HG03108 (cell line): Measurements from ENCODE around the gene ARL8B.
A peak's percentile ranks its signal among the peaks of the same experiment; 100 is the strongest.
"Not testable (repeated sequence)": the region's sequence is repeated elsewhere in the genome, so short reads cannot be mapped to it uniquely, and the experiment has no call there.

Experiments
- ATAC-seq: cut with Tn5 transposase; IDR thresholded peaks from one replicate; pipeline ENCODE4 v1.9.1; 2021; ENCODE audit warnings: moderate library complexity; ENCODE audit not compliant: unreplicated experiment

ARL8B gene

DNA sequence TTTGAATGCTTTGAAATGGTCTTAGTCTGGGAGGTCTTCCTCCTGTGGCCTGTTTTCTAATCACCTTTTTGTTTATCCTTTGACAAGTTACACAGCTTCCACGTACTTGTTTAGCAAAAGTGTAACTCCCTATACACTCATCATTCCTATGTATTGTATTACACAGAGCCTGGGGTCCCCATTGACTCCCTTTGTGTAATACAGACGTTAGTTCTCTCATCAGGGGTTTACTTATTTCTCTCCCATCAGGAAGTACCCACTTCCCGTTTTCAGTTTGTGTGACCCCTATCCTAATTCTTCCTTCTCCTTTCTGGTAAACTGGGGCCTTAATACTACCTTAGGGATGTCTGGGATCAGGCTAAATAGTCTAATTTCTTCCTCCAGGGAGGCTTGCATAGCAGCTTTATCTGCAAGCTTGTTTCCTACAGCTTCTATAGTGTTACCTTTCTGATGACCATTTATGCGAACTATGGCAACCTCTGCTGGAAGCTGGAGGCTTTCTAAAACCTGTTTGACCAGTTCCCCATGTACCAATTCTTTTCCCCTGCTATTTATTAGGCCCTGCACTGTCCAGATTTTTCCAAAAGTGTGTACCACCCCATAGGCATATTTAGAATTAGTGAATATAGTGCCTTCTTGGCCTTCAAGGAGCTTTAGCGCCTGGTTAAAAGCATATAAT, 22.4 kb downstream of the ARL8B start:
- ATAC-seq: no peak

DNA sequence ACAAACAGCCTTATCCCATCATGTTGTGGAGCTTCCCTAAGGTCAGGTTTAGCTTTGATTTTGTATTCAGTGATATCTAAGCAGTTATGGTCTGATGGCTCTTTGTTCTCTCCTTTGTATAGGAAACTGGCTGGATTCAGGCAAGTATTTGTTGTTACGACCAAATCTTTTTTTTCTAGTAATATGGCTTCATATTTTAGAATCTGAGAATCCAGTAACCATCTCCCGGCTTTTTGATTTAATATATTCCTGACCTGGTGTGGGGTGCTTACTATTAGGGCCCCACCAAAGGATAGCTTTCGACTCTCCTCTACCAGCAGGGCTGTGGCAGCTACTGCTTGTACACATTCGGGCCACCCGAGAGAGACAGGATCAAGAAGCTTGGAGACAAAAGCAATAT, 23.0 kb downstream of the ARL8B start:
- ATAC-seq: no peak

DNA sequence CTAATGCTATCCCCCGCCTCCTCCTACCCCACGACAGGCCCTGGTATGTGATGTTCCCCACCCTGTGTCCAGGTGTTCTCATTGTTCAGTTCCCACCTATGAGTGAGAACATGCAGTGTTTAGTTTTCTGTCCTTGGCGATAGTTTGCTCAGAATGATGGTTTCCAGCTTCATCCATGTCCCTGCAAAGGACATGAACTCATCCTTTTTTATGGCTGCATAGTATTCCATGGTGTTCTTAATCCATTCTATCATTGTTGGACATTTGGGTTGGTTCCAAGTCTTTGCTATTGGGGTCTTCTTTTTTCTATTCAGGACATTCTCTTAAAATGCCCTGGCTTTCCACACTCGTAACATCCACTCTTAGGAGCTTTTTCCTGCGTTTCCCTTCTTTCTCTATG, 25.1 kb downstream of the ARL8B start:
- not testable (repeated sequence) for ATAC-seq

DNA sequence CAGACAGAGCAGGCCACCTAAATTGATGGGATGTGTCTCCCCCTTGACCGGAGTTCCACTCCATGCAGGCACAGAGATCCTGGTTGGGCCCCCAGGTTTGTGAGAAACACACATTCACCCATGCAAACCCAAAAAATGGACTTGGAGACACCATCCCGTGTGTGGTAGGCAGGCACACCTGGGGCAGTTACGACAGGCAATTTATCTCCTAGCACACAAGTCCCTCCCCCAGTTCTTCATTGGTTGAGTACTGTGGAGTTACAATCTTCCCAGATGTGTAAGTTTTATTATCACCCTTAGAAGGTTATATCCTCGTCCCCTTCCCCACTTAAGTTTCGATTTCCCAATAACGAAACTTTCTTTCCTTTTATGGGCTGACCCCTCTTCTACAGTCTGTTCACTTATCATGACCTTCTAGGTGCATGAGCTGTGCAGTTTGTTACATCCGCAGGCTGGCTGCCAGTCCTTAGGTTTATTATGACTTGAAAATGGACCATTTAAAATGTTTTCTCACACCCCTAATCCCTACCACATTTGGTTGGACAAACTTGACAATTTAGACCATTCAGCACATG, 27.3 kb downstream of the ARL8B start:
- no peak for ATAC-seq

DNA sequence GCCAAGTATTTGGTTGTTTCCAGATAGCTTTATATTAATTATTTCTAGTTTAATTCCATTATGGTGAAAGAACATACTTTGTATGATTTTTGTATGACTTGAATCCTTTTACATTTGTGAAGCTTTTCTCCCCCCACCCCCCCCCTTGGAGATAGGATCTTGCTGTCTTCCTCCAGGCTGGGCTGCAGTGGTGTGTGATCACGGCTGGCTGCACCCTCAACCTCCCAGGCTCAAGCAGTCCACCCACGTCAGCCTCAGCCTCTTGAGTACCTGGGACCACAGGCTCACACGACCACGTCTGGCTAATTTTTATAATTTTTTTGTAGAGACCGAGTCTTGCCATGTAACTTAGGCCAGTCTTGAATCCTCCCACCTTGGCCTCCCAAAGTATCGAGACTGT, 29.5 kb downstream of the ARL8B start:
- ATAC-seq: no peak

DNA sequence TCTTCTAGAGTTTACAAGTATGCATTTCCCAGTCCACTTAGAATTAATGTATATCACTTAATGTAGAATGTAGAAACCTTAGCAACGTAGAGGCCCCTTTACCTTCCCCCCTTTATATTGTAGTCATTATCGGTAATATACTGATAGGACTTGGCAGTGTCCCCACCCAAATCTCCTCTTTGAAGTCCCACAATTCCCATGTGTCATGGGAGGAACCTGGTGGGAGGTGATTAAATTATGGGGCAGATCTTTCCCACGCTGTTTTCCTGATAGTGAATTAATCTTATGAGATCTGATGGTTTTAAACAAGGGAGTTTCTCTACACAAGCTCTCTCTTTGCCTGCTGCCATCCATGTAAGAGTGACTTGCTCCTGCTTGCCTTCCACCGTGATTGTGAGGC, 31.0 kb downstream of the ARL8B start:
- no peak for ATAC-seq

DNA sequence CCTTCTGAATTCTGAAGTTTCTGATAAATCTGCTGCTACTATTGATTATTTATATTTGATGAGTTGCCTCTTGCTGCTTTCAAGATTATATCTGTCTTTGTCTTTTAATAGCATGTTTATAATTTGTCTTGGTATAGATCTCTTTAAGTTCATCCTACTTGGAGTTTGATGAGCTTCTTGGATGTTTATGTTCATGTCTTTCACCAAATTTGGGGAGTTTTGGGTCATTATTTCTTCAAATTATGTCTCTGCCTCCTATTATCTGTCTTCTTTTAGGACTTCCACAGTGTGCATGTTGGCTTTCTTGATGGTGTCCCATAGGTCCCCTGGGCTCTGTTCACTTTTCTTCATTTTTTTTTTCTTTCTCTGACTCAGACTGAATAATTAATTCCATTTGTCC, 33.1 kb downstream of the ARL8B start:
- no peak for ATAC-seq

DNA sequence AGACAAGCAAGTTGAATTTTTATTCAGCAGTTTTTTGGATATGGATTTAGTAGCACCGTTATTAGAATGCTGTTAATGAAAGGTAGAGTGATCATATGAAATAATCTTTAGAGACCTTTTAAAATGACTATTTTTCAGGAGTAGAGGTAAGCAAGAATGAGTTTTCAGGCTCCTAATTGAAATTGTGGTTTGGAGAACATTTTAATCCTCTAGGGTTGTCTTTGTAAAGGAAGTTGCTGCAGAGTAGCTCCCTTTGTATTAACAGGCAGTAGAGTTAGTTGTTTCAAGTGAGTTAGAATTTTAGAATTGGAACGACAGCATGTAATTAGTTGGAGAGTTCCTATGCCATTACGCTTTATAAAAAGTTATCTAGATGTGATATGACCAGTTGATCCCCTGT, 38.2 kb downstream of the ARL8B start:
- ATAC-seq: no peak

DNA sequence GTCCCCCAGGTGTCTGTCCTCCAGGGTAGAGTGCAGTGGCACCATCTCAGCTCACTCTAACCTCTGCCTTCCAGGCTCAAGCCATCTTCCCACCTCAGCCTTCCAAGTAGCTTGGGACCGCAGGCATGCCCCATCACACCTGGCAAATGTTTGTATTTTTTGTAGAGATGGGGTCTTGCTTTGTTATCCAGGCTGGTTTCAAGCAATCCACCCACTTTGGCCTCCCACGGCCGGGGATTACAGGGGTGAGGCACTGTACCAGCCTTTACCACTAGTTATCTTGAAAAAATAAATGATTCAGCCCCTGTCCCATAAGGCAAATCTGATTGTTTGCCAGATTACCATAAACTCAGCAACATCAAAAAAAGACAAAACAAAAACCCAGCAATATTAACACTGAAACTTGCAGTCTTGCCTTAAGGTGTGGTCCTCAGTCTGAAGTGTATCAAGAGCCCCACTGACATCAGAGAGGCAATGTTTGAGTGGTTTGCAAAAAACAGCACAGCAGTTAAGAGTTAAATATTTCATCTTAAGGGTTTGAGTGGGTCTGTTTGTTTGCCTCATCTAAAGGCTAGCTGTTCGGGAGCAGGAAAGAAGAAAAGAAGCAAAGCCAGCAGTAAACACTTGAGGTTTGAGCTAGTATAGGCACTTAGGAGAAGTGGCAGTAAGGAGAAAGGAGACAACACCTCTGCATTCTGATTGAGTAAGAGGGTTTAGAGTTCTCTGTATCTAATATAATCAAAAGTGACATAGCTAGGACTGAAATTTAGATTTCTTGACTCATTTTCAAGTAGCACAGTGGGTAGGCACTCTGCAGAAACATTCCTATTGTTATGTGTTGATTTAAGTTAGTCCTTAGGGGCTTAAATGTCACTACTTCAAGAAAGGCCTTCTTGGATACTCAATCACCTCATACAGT, 39.1 kb downstream of the ARL8B start:
- ATAC-seq: no peak

DNA sequence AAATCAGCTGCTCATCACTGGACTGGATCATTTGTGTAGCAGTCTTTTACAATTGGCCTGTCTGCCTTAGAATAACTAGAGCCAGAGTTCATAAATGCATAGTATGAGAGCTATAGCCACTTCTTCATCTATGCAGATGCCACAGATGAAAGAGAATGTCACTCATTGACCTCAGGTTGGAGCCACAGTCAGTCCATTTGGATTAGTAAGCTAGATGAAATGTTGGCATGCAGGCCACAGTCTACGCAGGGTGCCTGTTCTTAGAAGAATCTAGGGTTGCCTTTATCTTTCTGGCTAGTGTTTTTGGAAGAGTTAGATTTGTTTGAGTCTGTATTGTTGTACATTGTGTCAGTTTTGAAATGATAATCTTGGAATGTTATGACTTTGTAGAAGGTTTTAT, 40.0 kb downstream of the ARL8B start:
- no peak for ATAC-seq

DNA sequence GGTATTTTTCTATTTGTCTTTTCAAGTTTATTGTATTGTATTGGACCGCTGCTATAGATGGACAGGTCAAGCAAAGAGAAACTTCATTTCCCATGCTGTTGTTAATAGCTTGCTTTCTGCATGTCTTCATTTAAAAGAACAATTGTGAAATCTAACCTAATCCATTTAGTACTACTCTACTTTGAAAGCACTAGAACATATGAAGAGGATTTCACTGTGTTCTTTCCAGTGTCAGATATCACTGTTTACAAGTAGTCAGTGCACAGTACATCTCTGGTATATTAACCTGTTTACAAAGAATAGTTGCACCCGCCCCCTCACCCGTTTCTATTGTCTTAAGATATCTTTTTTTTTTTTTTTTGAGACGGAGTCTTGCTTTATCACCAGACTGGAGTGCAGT, 43.6 kb downstream of the ARL8B start:
- ATAC-seq: no peak

DNA sequence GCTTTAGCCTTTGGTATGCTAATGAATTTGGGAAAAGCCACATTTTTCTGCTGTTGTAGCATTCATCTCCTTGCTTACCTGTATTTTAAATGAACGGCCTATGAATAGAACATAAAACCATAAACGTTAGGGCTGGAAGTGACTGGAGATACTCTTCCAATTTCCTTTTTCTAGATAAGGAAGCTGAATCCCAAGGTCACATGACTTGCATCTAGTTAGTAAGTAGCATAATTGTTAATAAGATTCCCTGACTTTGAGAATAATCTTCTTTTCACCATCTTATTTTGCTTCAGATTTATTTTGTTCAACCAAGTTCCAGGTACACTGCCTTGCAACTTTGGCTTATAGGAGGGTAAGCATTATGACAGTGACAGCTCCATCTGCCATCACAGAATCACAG, 44.8 kb downstream of the ARL8B start:
- no peak for ATAC-seq

DNA sequence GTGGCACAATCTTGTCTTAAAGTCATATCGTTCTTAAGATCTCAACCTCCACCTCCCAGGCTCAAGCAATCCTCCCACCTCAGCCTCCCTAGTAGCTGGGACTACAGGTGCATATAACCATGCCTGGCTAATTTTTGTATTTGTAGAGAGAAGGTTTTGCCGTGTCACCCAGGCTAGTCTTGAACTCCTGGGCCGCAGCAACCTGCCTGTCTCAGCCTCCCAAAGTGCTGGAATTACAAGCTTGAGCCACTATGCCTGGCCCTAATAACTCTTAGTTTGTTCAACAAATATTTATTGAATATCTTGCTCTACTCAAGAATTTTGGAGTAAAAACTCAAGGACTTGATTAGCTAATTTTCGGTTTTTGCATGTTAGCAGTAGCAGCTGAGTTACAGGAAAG, 46.0 kb downstream of the ARL8B start:
- ATAC-seq: no peak

DNA sequence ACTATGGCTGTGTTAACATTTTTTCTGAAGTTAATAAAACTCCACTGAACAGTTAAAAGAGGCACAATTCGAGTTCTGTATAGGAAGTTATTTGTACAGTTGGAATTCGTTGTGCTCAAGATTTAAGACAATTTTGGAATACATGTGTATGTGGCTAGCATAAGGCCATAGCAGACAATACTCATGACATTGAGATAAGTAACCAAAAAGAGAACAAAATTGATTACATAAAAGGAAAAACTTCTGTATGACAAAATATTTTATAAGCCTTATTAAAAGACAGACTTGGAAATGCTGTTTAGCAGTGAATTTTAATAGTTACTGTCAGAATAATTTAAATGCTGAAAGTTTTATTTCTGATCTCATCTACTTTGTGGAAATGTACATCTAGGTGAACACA, 47.7 kb downstream of the ARL8B start:
- no peak for ATAC-seq

DNA sequence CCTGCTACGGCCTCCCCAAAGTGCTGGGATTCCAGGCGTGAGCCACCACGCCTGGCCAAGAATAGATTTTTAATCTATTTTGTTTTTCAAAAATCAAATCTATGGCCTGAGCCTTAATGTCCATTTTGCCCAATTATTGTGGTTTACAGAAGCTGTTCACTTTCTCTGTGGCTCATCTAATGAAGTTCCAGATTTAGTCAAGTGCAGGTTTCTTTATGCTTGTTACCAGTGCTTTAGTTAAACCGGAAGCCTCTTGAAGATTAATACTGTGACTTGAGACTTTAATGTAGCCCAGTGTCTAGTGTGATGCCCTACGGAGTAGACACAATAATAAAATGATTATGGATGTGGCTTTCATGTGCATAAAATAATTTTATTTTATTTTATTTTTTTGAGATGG, 48.9 kb downstream of the ARL8B start:
- no peak for ATAC-seq

DNA sequence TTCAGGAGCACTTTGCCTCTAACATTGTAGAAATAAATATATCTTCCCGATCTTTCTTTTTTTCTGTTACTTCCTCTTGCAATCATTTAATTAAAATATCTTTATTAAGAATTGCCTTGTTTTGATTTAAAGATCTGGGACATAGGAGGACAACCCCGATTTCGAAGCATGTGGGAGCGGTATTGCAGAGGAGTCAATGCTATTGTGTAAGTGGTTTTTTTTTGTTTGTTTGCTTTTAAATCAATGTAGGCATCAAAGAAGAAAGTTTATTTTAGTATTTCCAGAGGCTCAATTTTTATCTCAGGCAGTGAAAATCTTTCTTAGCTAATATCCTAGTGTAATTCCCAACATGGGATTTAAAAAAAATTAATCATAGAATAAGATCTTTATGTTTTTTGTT, 49.9 kb downstream of the ARL8B start:
- ATAC-seq: no peak

DNA sequence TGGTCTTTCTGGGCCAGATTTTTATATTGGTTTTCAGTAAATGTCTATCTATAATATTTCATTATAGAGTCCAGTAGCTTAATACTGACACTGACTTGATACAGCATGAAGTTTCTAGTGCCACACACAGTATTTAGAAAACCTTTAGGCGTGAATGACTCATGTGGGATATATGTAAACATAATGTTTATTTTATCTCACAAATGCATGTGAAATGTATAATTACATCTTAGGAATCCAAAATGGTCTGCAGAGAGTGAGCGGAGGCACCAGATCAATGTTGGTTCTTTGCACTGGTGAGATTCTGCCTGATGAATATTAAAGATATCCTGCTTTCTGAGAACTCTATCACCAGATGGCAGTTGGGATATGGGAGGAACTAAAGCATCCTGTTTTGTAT, 56.9 kb downstream of the ARL8B start:
- ATAC-seq: not testable (repeated sequence)

DNA sequence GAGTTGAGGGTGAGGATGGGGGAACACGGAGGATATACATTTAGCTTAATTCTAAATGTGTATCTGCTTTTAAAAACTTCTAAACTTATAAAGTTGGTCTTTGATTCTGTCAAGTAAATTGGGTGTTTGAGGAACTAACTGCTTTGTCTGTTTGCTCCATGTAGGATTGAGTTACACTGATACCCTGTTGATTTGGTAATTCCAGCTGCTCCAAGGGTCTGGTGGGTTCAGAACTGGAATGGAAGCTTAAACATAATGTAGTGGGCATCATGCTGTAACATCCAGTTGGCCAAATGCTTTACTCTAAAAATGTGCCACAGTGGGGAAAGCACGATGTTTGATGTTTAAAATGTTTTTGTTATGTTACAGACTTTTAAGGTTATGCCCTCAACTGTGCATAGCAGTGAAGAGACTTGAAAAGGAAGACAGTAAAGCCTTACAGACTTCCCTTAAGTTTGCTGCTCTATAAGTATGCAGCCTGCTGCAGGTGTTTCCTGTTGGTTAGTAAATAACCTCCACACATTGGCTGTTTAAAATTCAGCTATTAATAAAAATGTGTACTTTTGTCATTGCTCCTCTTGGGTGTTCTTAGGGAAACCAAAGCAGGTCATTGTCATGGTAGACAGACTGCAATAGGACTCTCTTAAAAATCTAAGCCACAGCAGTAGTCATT, 59.5 kb downstream of the ARL8B start:
- peak; percentile 81 for ATAC-seq

DNA sequence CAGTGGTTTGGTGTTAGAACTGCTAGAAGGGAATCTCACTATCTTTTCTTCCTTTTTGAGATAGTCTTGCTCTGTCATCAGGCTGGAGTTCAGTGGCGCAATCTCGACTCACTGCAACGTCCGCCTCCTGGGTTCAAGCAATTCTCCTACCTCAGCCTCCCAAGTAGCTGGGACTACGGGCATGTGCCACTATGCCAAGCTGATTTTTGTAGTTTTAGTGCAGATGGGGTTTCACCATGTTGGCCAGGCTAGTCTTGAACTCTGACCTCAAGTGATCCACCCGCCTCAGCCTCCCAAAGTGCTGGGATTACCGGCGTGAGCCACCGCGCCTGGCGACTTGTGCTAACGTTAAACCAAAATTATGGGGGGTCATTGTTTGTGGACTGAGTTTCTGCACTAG, 61.6 kb downstream of the ARL8B start:
- not testable (repeated sequence) for ATAC-seq

DNA sequence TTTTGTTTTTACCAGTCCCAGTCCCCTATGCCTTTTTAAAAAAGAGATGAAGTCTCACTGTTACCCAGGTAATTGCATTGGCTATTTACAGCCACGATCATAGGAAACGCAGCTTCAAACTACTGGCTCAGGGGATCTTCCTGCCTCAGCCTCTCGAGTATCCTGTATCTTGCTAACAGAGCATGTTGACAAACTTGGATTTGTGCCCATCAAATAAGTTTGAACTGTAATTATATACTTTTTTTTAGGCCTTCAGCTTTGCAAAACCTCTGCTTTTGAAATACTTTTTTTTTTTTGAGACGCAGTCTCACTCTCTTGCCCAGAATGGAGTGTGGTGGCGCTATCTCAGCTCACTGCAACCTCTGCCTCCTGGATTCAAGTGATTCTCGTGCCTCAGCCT, 62.4 kb downstream of the ARL8B start:
- no peak for ATAC-seq

DNA sequence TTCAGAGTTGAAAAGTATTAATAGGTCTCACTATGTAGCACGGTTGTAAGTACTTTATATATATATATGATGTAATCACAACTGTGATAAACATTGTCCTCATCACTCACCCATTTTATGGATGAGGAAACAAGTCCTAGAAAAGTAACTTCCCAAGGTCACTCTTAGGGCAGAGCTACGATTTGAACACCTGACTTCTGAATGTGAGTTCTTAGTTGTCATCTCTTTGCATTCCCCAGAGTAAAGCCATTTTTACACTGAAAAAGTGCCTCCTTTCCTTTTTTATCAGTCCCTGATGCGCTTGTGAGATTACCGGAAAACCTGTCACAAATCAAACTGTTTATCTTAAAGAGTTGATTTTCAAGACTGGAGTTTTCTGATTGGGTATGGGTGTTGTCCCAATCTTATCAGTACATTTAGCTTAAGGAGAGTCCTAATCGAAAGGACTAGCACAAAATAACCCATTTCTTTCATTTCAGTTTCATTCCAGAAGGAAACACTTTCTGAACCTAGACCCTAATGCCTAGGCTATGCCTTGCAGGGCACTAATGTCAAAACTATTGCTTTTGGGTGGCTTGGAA, 63.1 kb downstream of the ARL8B start:
- ATAC-seq: no peak
